IMR-90 (cell line): ENCODE results near the gene DPP10. TPM values are rescaled to one million over a fixed set of nuclear protein-coding genes. Genes with fewer than 3 reads are reported as not detected.

Source experiments
- ATAC-seq: fragments of 200-7000 bp; cut with Tn5 transposase; 2 replicates; pipeline ENCODE4 v1.9.1; 2020; ENCODE audit warnings: low read depth, mild to moderate bottlenecking, moderate library complexity
- BruUV-seq: library from RNA; stranded (reverse); fragments of 400-500 nt; replicated peaks from 2 replicates; lab custom pipeline; 2021; lab: Mats Ljungman, UMichigan
- CTCF ChIA-PET: fragments of 300-600 bp; formaldehyde crosslinking; extraction: SDS; loops from one replicate; lab custom pipeline; 2021; ENCODE audit warnings: antibody characterized with exemption; lab: Yijun Ruan, JAX
- POLR2A ChIA-PET: fragments of 300-600 bp; sonication (Branson Sonifier 250); formaldehyde crosslinking; loops from one replicate; lab custom pipeline; 2022; ENCODE audit warnings: antibody characterized with exemption; ENCODE audit not compliant: unreplicated experiment; lab: Charles Lee
- DNase-seq: peaks from one replicate; pipeline ENCODE4 v3.0.0; 2013
- H2AFZ ChIP-seq: replicated peaks from 2 replicates; pipeline ENCODE3; 2013; ENCODE audit warnings: low read length, mild to moderate bottlenecking; ENCODE audit not compliant: poor library complexity
- H2AK5ac ChIP-seq: 2 replicates; pipeline ENCODE4 v1.6.1; 2013; ENCODE audit warnings: low read depth, low read length, inconsistent platforms
- H2AK9ac ChIP-seq: replicated peaks from 2 replicates; pipeline ENCODE3; 2013; ENCODE audit warnings: mild to moderate bottlenecking, low read depth, low read length, moderate library complexity; ENCODE audit not compliant: poor library complexity
- H2BK120ac ChIP-seq: 2 replicates; pipeline ENCODE4 v1.6.1; 2013; ENCODE audit warnings: low read depth, low read length, inconsistent platforms
- H2BK15ac ChIP-seq: 3 replicates; pipeline ENCODE4 v1.6.1; 2013; ENCODE audit warnings: low read depth, low read length, inconsistent platforms
- H2BK20ac ChIP-seq: 2 replicates; pipeline ENCODE4 v1.6.1; 2013; ENCODE audit warnings: low read depth, mild to moderate bottlenecking, inconsistent platforms, low read length, moderate library complexity
- H2BK5ac ChIP-seq: 2 replicates; pipeline ENCODE4 v1.6.1; 2013; ENCODE audit warnings: mild to moderate bottlenecking, low read depth, low read length, inconsistent platforms; ENCODE audit not compliant: poor library complexity, severe bottlenecking
- H3K14ac ChIP-seq: replicated peaks from 2 replicates; pipeline ENCODE4 v1.6.1; 2013; ENCODE audit warnings: low read depth, low read length, inconsistent platforms
- H3K18ac ChIP-seq: 2 replicates; pipeline ENCODE4 v1.6.1; 2013; ENCODE audit warnings: low read depth, low read length, control low read depth
- H3K23ac ChIP-seq: 2 replicates; pipeline ENCODE4 v1.6.1; 2013; ENCODE audit warnings: low read depth, low read length, inconsistent platforms
- H3K27ac ChIP-seq: 2 replicates; pipeline ENCODE4 v1.5.1; 2013; ENCODE audit warnings: mild to moderate bottlenecking, control low read depth, low read length; ENCODE audit not compliant: insufficient read depth
- H3K27me3 ChIP-seq: 2 replicates; pipeline ENCODE4 v1.6.1; 2013; ENCODE audit warnings: low read length; ENCODE audit not compliant: control insufficient read depth, insufficient read depth
- H3K36me3 ChIP-seq: 2 replicates; pipeline ENCODE4 v1.6.1; 2013; ENCODE audit warnings: low read length, mixed read lengths; ENCODE audit not compliant: control insufficient read depth, insufficient read depth
- H3K4ac ChIP-seq: 2 replicates; pipeline ENCODE4 v1.6.1; 2013; ENCODE audit warnings: low read depth, low read length, inconsistent platforms
- H3K4me1 ChIP-seq: 2 replicates; pipeline ENCODE4 v1.6.1; 2013; ENCODE audit warnings: low read length, mixed read lengths; ENCODE audit not compliant: control insufficient read depth, insufficient read depth
- H3K4me2 ChIP-seq: 2 replicates; pipeline ENCODE4 v1.6.1; 2013; ENCODE audit warnings: low read depth, mild to moderate bottlenecking, control low read depth, low read length, moderate library complexity
- H3K4me3 ChIP-seq: 2 replicates; pipeline ENCODE4 v1.5.1; 2013; ENCODE audit warnings: low read depth, mild to moderate bottlenecking, control low read depth, low read length, moderate library complexity; ENCODE audit not compliant: insufficient read depth
- H3K56ac ChIP-seq: 2 replicates; pipeline ENCODE4 v1.6.1; 2013; ENCODE audit warnings: low read length, inconsistent platforms; ENCODE audit not compliant: insufficient read depth; ENCODE audit errors: extremely low read depth
- H3K79me1 ChIP-seq, 2 experiments: 2 replicates each; pipeline ENCODE4 v1.6.1; 2013; ENCODE audit warnings: low read length in 2 of 2, inconsistent platforms in 1 of 2, low read depth in 1 of 2
- H3K9ac ChIP-seq: 2 replicates; pipeline ENCODE4 v1.6.1; 2013; ENCODE audit warnings: low read depth, low read length, control low read depth
- H3K9me1 ChIP-seq: 2 replicates; pipeline ENCODE4 v1.6.1; 2013; ENCODE audit warnings: low read length, inconsistent platforms; ENCODE audit not compliant: insufficient read depth
- H3K9me3 ChIP-seq: 2 replicates; pipeline ENCODE4 v1.6.1; 2013; ENCODE audit warnings: low read length; ENCODE audit not compliant: control insufficient read depth, insufficient read depth
- H4K20me1 ChIP-seq: 2 replicates; pipeline ENCODE4 v1.6.1; 2013; ENCODE audit warnings: low read length, inconsistent platforms; ENCODE audit not compliant: insufficient read depth
- H4K5ac ChIP-seq: 2 replicates; pipeline ENCODE4 v1.6.1; 2013; ENCODE audit warnings: mild to moderate bottlenecking, low read depth, low read length, control low read depth
- H4K8ac ChIP-seq, 2 experiments: 2 replicates each; pipeline ENCODE4 v1.6.1; 2013; ENCODE audit warnings: low read depth in 2 of 2, low read length in 2 of 2, control low read depth in 1 of 2, inconsistent platforms in 1 of 2
- H4K91ac ChIP-seq: 2 replicates; pipeline ENCODE4 v1.6.1; 2013; ENCODE audit warnings: low read depth, low read length, inconsistent platforms; ENCODE audit not compliant: insufficient read depth
- CEBPB ChIP-seq: IDR thresholded peaks from 2 replicates; pipeline ENCODE4 v1.6.1; 2012; ENCODE audit warnings: low read depth, low read length, improper control_type of control experiment
- CHD1 ChIP-seq: IDR thresholded peaks from 2 replicates; pipeline ENCODE4 v1.6.1; 2012; ENCODE audit warnings: low read depth, low read length, improper control_type of control experiment
- FOS ChIP-seq: fragments of 150-350 bp; IDR thresholded peaks from 2 replicates; pipeline ENCODE4 v1.6.1; 2016; ENCODE audit warnings: low read depth, low read length
- MAZ ChIP-seq: IDR thresholded peaks from 2 replicates; pipeline ENCODE4 v1.6.1; 2012; ENCODE audit warnings: low read depth, mild to moderate bottlenecking, low read length, improper control_type of control experiment, moderate library complexity, borderline replicate concordance
- NFE2L2 ChIP-seq: fragments of 150-350 bp; IDR thresholded peaks from 2 replicates; pipeline ENCODE4 v1.6.1; 2016; ENCODE audit warnings: low read depth, mild to moderate bottlenecking, low read length
- POLR2A ChIP-seq: IDR thresholded peaks from 2 replicates; pipeline ENCODE4 v1.6.1; 2012; ENCODE audit warnings: mild to moderate bottlenecking, low read depth, low read length
- RCOR1 ChIP-seq: IDR thresholded peaks from 2 replicates; pipeline ENCODE4 v1.6.1; 2012; ENCODE audit warnings: mild to moderate bottlenecking, low read length, improper control_type of control experiment; ENCODE audit not compliant: insufficient replicate concordance
- USF2 ChIP-seq: fragments of 150-350 bp; IDR thresholded peaks from 2 replicates; pipeline ENCODE4 v1.6.1; 2017; ENCODE audit warnings: mild to moderate bottlenecking, antibody characterized with exemption, low read length, low read depth
- WGBS, 2 experiments: methylation state at CpG; one replicate each; pipeline versions ENCODE4 v1.1.5 to v1.1.7; 2013; ENCODE audit warnings: missing lambda C conversion rate in 2 of 2; ENCODE audit not compliant: insufficient read length in 1 of 2; ENCODE audit errors: extremely low coverage in 2 of 2; 5-methylcytosine and 5-hydroxymethylcytosine counted together
- dilution Hi-C: fragments of 300-500 bp; cut with HindIII; formaldehyde crosslinking; loops from one replicate; pipeline ENCODE4 v1.14.3; 2018; ENCODE audit warnings: low sequenced_read_pairs; ENCODE audit not compliant: unreplicated experiment
- in situ Hi-C: fragments of 300-500 bp; cut with MboI; formaldehyde crosslinking; loops from 3 replicates; pipeline ENCODE4 v1.14.3; 2019; ENCODE audit warnings: low sequenced_read_pairs, inconsistent platforms, mixed read lengths
- intact Hi-C: fragments of 100-400 bp; cut with micrococcal nuclease; formaldehyde crosslinking; loops from 2 replicates; pipeline ENCODE4 v1.10.0; 2022
- polyA plus RNA-seq, 3 experiments: library from polyadenylated mRNA; depleted of rRNA; stranded (reverse); fragments of >200 nt; gene quantifications; 2 replicates each; pipeline ENCODE4 v1.2.3, GENCODE V29; 2012; ENCODE audit warnings: low replicate concordance in 1 of 3
- total RNA-seq: library from RNA; depleted of rRNA; stranded (reverse); fragments of >200 nt; gene quantifications from 2 replicates; pipeline ENCODE4 v1.2.3, GENCODE V29; 2012

DPP10 gene
- total and polyA plus RNA-seq, 2 of the 4 experiments (the other 2 are of a cell fraction): not detected

- H3K36me3 ChIP-seq: no peaks in the 10 kb centered on the region
- dilution Hi-C loops (no loop called here), intact Hi-C loops (no loop called here), in situ Hi-C loops (no loop called here)
- no peak overlapping the region for H3K4ac ChIP-seq
- no peaks in the 10 kb centered on the region for H3K9me1 ChIP-seq
- no peak overlapping the region for H2BK120ac ChIP-seq
- no peak overlapping the region for H3K14ac ChIP-seq
- no peak overlapping the region for H3K4me3 ChIP-seq
- H3K9me3 ChIP-seq: no peaks in the 10 kb centered on the region
- H3K56ac ChIP-seq: no peak overlapping the region
- ChIA-PET CTCF (no interaction called here), POLR2A (no interaction called here)
- H3K27ac ChIP-seq: no peak overlapping the region
- H3K4me2 ChIP-seq: no peak overlapping the region
- H4K20me1 ChIP-seq: no peaks in the 10 kb centered on the region
- TF ChIP-seq RCOR1 (no peak), USF2 (no peak), CEBPB (no peak), POLR2A (no peak), CHD1 (no peak), NFE2L2 (no peak), MAZ (no peak), FOS (no peak)
- H3K9ac ChIP-seq: no peak overlapping the region
- no CpG with 5 or more reads among the region's 1 CpG for WGBS, 2 experiments
- no peak overlapping the region for H2BK5ac ChIP-seq
- H2AK9ac ChIP-seq: no peak overlapping the region
- H3K23ac ChIP-seq: no peak overlapping the region
- no peak for DNase-seq
- H3K79me1 ChIP-seq: no peaks in the 10 kb centered on the region
- H4K8ac ChIP-seq: no peak overlapping the region
- H3K18ac ChIP-seq: no peak overlapping the region
- no peak overlapping the region for H4K5ac ChIP-seq
- no peak for ATAC-seq
- H2BK20ac ChIP-seq: no peak overlapping the region
- H2AFZ ChIP-seq: no peak overlapping the region
- H3K4me1 ChIP-seq: no peaks in the 10 kb centered on the region
- no peaks in the 10 kb centered on the region for H3K27me3 ChIP-seq
- no TSS peak for BruUV-seq
- H2BK15ac ChIP-seq: no peak overlapping the region
- no peak overlapping the region for H2AK5ac ChIP-seq
- H4K91ac ChIP-seq: no peak overlapping the region
These were observed 84.4 kb downstream of the DPP10 start for GRCh38 chr2:114526841-114527240.
